Amniotic epithelial cell (primary cell): ENCODE data around the gene AFMID.
"Not testable (repeated sequence)": the region's sequence is repeated elsewhere in the genome, so short reads cannot be mapped to it uniquely, and the experiment has no call there.

ENCODE experiments used
- DNase-seq: peaks from one replicate; pipeline ENCODE4 v3.0.0-alpha.2; 2010; ENCODE audit warnings: low read depth

Gene AFMID

GRCh38 chr17:78238823-78239488 lies 51.8 kb downstream of the AFMID start:
- no peak for DNase-seq

- DNase-seq = no peak
Observed at GRCh38 chr17:78239489-78239931, 52.3 kb downstream of the AFMID start.

- DNase-seq = no peak
Observed at GRCh38 chr17:78240012-78240655, 53.0 kb downstream of the AFMID start.

GRCh38 chr17:78240839-78241238 lies 53.7 kb downstream of the AFMID start:
- DNase-seq = no peak

GRCh38 chr17:78241277-78242023 lies 54.3 kb downstream of the AFMID start:
- DNase-seq = peak; percentile 79

- no peak for DNase-seq
Observed at GRCh38 chr17:78242024-78242742, 55.0 kb downstream of the AFMID start.

- no peak for DNase-seq
Observed at GRCh38 chr17:78247304-78247703, 60.1 kb downstream of the AFMID start.

GRCh38 chr17:78248051-78248914 lies 61.1 kb downstream of the AFMID start:
- DNase-seq = no peak

GRCh38 chr17:78249074-78249817 lies 62.1 kb downstream of the AFMID start:
- no peak for DNase-seq

GRCh38 chr17:78249818-78250806 lies 63.0 kb downstream of the AFMID start:
- DNase-seq = no peak

- DNase-seq = peak; percentile 71
Observed at GRCh38 chr17:78250891-78251772, 64.0 kb downstream of the AFMID start.

- no peak for DNase-seq
Observed at GRCh38 chr17:78251773-78252103, 64.6 kb downstream of the AFMID start.

GRCh38 chr17:78252111-78252634 lies 65.0 kb downstream of the AFMID start:
- no peak for DNase-seq

GRCh38 chr17:78252701-78253635 lies 65.8 kb downstream of the AFMID start:
- no peak for DNase-seq

GRCh38 chr17:78253636-78253945 lies 66.4 kb downstream of the AFMID start:
- not testable (repeated sequence) for DNase-seq

- DNase-seq = peak; percentile 79
Observed at GRCh38 chr17:78253946-78254672, 66.9 kb downstream of the AFMID start.
